ENCODE data around the gene SORBS1.

SORBS1 gene

DNA sequence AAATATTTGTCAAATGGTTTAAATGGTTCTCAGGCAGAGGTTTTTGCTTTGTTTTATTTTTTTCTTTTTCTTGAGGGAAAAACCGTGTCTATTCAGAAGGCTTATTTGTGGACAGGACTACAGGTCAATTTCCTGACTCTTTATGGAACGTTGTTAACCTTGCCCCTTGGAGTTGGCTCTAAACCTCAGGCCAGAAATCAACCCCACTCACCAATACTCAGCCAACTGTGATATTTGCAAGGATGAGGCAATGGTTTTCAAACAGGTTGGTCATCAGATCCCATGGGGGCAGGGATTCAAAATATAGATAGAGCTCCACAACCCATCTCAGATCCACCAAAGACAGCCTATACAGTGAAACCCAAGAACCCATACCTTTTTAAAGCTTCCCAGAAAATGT, 280.5 kb downstream of the SORBS1 start:
- Histone ChIP-seq H3K4ac (ENCODE audit: low read depth, low read length) (no peak overlapping the region), H3K36me3 (ENCODE audit: control insufficient read depth, insufficient read depth, low read length) (no peaks in the 10 kb centered on the region), H2BK5ac (ENCODE audit: low read length) (no peak overlapping the region), H3K4me3 (ENCODE audit: low read length) (no peak overlapping the region), H4K8ac (ENCODE audit: low read depth, low read length) (no peak overlapping the region), H3K27ac (ENCODE audit: low read depth, low read length) (no peak overlapping the region), H2AK5ac (ENCODE audit: low read length) (no peak overlapping the region), H3K79me1 (ENCODE audit: low read length) (peaks cover 29% of the 10 kb centered on the region), H3K27me3 (ENCODE audit: insufficient read depth, low read length, poor library complexity) (no peaks in the 10 kb centered on the region), H3K23ac (ENCODE audit: low read length) (no peak overlapping the region), H3K18ac (ENCODE audit: low read length) (peak overlapping the region; percentile 71), H2BK15ac (replicated peaks; ENCODE audit: low read depth) (peak overlapping the region; percentile 20), H3K9ac (ENCODE audit: low read length) (no peak overlapping the region), H3K79me2 (ENCODE audit: control insufficient read depth, insufficient read depth, low read length) (peaks cover 74% of the 10 kb centered on the region), H4K5ac (ENCODE audit: low read length) (no peak overlapping the region), H3K4me2 (ENCODE audit: low read length) (no peak overlapping the region), H2BK120ac (ENCODE audit: low read depth, low read length) (no peak overlapping the region), H3K56ac (ENCODE audit: low read length) (no peak overlapping the region), H3K4me1 (ENCODE audit: control insufficient read depth, low read depth, low read length) (peaks cover 21% of the 10 kb centered on the region)
- DNase-seq, result no peak
- WGBS (ENCODE audit: extremely low coverage, insufficient coverage, low lambda C conversion rate), result no CpG with 5 or more reads among the region's 2 CpGs

GRCh38 chr10:95279042-95279820, 281.9 kb downstream of the SORBS1 start:
- Histone ChIP-seq H4K5ac (ENCODE audit: low read length) (no peak overlapping the region), H3K79me2 (ENCODE audit: control insufficient read depth, insufficient read depth, low read length) (peaks cover 74% of the 10 kb centered on the region), H3K56ac (ENCODE audit: low read length) (no peak overlapping the region), H3K18ac (ENCODE audit: low read length) (peak overlapping the region; percentile 19), H3K23ac (ENCODE audit: low read length) (no peak overlapping the region), H3K27ac (ENCODE audit: low read depth, low read length) (no peak overlapping the region), H3K4me2 (ENCODE audit: low read length) (no peak overlapping the region), H3K79me1 (ENCODE audit: low read length) (peaks cover 27% of the 10 kb centered on the region), H3K36me3 (ENCODE audit: control insufficient read depth, insufficient read depth, low read length) (no peaks in the 10 kb centered on the region), H2BK5ac (ENCODE audit: low read length) (no peak overlapping the region), H3K27me3 (ENCODE audit: insufficient read depth, low read length, poor library complexity) (no peaks in the 10 kb centered on the region), H3K4me3 (ENCODE audit: low read length) (no peak overlapping the region), H3K4ac (ENCODE audit: low read depth, low read length) (no peak overlapping the region), H2BK120ac (ENCODE audit: low read depth, low read length) (no peak overlapping the region), H3K4me1 (ENCODE audit: control insufficient read depth, low read depth, low read length) (peaks cover 23% of the 10 kb centered on the region), H2BK15ac (replicated peaks; ENCODE audit: low read depth) (no peak overlapping the region), H4K8ac (ENCODE audit: low read depth, low read length) (no peak overlapping the region), H2AK5ac (ENCODE audit: low read length) (no peak overlapping the region), H3K9ac (ENCODE audit: low read length) (no peak overlapping the region)
- no peak for DNase-seq
- no CpG with 5 or more reads among the region's 4 CpGs for WGBS (ENCODE audit: extremely low coverage, insufficient coverage, low lambda C conversion rate)

GRCh38 chr10:95278061-95278988, 282.8 kb downstream of the SORBS1 start:
- Histone ChIP-seq H3K4me1 (ENCODE audit: control insufficient read depth, low read depth, low read length) (peaks cover 30% of the 10 kb centered on the region), H3K4me2 (ENCODE audit: low read length) (no peak overlapping the region), H4K8ac (ENCODE audit: low read depth, low read length) (no peak overlapping the region), H3K18ac (ENCODE audit: low read length) (peak overlapping the region; percentile 62), H4K5ac (ENCODE audit: low read length) (no peak overlapping the region), H2BK5ac (ENCODE audit: low read length) (peak overlapping the region; percentile 24), H3K27ac (ENCODE audit: low read depth, low read length) (no peak overlapping the region), H3K27me3 (ENCODE audit: insufficient read depth, low read length, poor library complexity) (no peaks in the 10 kb centered on the region), H2BK15ac (replicated peaks; ENCODE audit: low read depth) (no peak overlapping the region), H3K79me2 (ENCODE audit: control insufficient read depth, insufficient read depth, low read length) (peaks cover 76% of the 10 kb centered on the region), H3K56ac (ENCODE audit: low read length) (peak overlapping the region; percentile 71), H3K4ac (ENCODE audit: low read depth, low read length) (no peak overlapping the region), H3K9ac (ENCODE audit: low read length) (peak overlapping the region; percentile 28), H3K23ac (ENCODE audit: low read length) (no peak overlapping the region), H2AK5ac (ENCODE audit: low read length) (no peak overlapping the region), H3K79me1 (ENCODE audit: low read length) (peaks cover 28% of the 10 kb centered on the region), H3K36me3 (ENCODE audit: control insufficient read depth, insufficient read depth, low read length) (no peaks in the 10 kb centered on the region), H3K4me3 (ENCODE audit: low read length) (no peak overlapping the region), H2BK120ac (ENCODE audit: low read depth, low read length) (no peak overlapping the region)
- no CpG with 5 or more reads among the region's 6 CpGs for WGBS (ENCODE audit: extremely low coverage, insufficient coverage, low lambda C conversion rate)
- peak; percentile 85 for DNase-seq

DNA sequence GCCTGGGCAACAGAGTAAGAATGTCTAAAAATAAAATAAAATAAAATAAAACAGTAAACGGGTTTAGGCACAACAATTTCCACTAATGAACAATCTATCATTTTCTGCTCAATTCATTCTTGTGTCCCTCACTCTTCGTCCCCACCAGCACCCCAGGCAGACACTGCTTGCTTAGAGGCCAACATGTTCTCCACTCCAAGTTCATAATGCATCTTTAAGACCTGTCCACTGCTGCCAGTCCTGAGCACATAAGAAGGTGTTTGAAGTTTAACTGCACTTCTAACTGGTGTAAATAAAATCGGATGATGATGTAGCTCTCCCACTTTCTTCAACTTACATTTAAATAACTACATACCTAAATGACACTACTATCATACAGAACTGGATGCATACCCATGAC, 283.6 kb downstream of the SORBS1 start:
- H3K4me1 ChIP-seq (ENCODE audit: control insufficient read depth, low read depth, low read length), result peaks cover 32% of the 10 kb centered on the region
- no peak overlapping the region for H3K27ac ChIP-seq (ENCODE audit: low read depth, low read length)
- WGBS (ENCODE audit: extremely low coverage, insufficient coverage, low lambda C conversion rate), result no CpG with 5 or more reads among the region's 3 CpGs
- H3K9ac ChIP-seq (ENCODE audit: low read length), result no peak overlapping the region
- H4K8ac ChIP-seq (ENCODE audit: low read depth, low read length), result no peak overlapping the region
- H3K79me1 ChIP-seq (ENCODE audit: low read length), result peaks cover 33% of the 10 kb centered on the region
- H2BK15ac ChIP-seq (replicated peaks; ENCODE audit: low read depth), result no peak overlapping the region
- no peak overlapping the region for H2AK5ac ChIP-seq (ENCODE audit: low read length)
- no peak overlapping the region for H4K5ac ChIP-seq (ENCODE audit: low read length)
- DNase-seq, result no peak
- H3K79me2 ChIP-seq (ENCODE audit: control insufficient read depth, insufficient read depth, low read length), result peaks cover 77% of the 10 kb centered on the region
- no peak overlapping the region for H3K18ac ChIP-seq (ENCODE audit: low read length)
- no peak overlapping the region for H2BK5ac ChIP-seq (ENCODE audit: low read length)
- H3K4me2 ChIP-seq (ENCODE audit: low read length), result no peak overlapping the region
- no peak overlapping the region for H2BK120ac ChIP-seq (ENCODE audit: low read depth, low read length)
- H3K23ac ChIP-seq (ENCODE audit: low read length), result no peak overlapping the region
- no peak overlapping the region for H3K4me3 ChIP-seq (ENCODE audit: low read length)
- H3K56ac ChIP-seq (ENCODE audit: low read length), result no peak overlapping the region
- H3K27me3 ChIP-seq (ENCODE audit: insufficient read depth, low read length, poor library complexity), result no peaks in the 10 kb centered on the region
- H3K4ac ChIP-seq (ENCODE audit: low read depth, low read length), result no peak overlapping the region
- H3K36me3 ChIP-seq (ENCODE audit: control insufficient read depth, insufficient read depth, low read length), result no peaks in the 10 kb centered on the region

- WGBS (ENCODE audit: extremely low coverage, insufficient coverage, low lambda C conversion rate), result no CpG with 5 or more reads among the region's 1 CpG
- Histone ChIP-seq H4K8ac (ENCODE audit: low read depth, low read length) (no peak overlapping the region), H2BK120ac (ENCODE audit: low read depth, low read length) (no peak overlapping the region), H3K79me1 (ENCODE audit: low read length) (peaks cover 33% of the 10 kb centered on the region), H3K79me2 (ENCODE audit: control insufficient read depth, insufficient read depth, low read length) (peaks cover 75% of the 10 kb centered on the region), H4K5ac (ENCODE audit: low read length) (no peak overlapping the region), H3K23ac (ENCODE audit: low read length) (no peak overlapping the region), H3K4me2 (ENCODE audit: low read length) (no peak overlapping the region), H3K36me3 (ENCODE audit: control insufficient read depth, insufficient read depth, low read length) (no peaks in the 10 kb centered on the region), H3K27me3 (ENCODE audit: insufficient read depth, low read length, poor library complexity) (no peaks in the 10 kb centered on the region), H2BK5ac (ENCODE audit: low read length) (no peak overlapping the region), H3K4me1 (ENCODE audit: control insufficient read depth, low read depth, low read length) (peaks cover 32% of the 10 kb centered on the region), H3K4ac (ENCODE audit: low read depth, low read length) (no peak overlapping the region), H3K4me3 (ENCODE audit: low read length) (no peak overlapping the region), H2BK15ac (replicated peaks; ENCODE audit: low read depth) (no peak overlapping the region), H3K9ac (ENCODE audit: low read length) (no peak overlapping the region), H3K18ac (ENCODE audit: low read length) (peak overlapping the region; percentile 34), H3K56ac (ENCODE audit: low read length) (no peak overlapping the region), H3K27ac (ENCODE audit: low read depth, low read length) (peak overlapping the region; percentile 64), H2AK5ac (ENCODE audit: low read length) (no peak overlapping the region)
- DNase-seq, result no peak
Measured at GRCh38 chr10:95277201-95277570, 284.0 kb downstream of the SORBS1 start.

Measured in mesendoderm (in vitro differentiated cells).